ENCODE measurements around the gene UBD. TPM values are rescaled to one million over a fixed set of nuclear protein-coding genes. Genes with fewer than 3 reads are reported as not detected.

Gene UBD
- total RNA-seq, 1 donor from 2014 or later = 1.9 TPM

DNA sequence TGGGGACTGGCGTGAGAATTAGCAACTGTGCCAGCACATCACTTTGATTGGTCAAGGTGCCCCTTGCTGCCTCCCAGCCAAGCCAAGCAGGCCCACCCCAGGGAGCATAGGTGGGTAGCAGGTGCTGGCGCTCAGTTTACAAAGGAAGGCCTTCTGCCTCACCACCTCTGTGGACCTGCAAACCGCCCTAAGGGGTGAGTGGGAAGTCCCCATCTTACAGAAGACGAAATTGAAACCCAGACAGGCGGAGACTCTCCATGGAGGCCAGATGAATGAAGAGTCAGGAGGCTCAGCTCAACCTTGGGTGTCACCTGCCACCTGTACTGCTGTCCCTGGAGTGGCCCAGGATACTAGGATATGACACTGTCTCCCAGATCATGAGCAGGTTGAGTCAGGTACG is 50.3 kb downstream of the UBD start:
- Mint-ChIP-seq H3K36me3 (ENCODE audit: insufficient read depth) (no peaks in the 10 kb centered on the region), H3K27me3 (peaks cover 19% of the 10 kb centered on the region)

DNA sequence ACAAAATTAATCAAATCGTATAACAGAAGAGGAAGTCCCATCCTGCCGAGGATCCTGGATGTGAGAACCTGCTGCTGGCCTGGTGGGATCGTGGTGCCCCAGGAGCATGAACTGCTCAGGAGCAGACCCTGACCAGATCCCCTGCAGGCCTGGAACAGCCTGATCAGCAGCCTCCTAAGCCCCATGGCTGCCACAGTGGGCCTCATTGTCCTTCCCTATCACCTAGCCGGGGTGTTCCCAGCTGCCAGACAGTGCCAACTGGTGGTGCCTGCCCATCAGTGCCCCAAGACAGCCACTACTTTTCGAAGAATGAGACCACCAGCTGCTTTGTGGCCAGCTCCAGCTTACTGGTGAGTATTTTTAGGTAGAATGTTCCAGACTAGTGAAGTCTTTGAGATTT is 52.2 kb downstream of the UBD start:
- TF ChIP-seq, protein P1, sequence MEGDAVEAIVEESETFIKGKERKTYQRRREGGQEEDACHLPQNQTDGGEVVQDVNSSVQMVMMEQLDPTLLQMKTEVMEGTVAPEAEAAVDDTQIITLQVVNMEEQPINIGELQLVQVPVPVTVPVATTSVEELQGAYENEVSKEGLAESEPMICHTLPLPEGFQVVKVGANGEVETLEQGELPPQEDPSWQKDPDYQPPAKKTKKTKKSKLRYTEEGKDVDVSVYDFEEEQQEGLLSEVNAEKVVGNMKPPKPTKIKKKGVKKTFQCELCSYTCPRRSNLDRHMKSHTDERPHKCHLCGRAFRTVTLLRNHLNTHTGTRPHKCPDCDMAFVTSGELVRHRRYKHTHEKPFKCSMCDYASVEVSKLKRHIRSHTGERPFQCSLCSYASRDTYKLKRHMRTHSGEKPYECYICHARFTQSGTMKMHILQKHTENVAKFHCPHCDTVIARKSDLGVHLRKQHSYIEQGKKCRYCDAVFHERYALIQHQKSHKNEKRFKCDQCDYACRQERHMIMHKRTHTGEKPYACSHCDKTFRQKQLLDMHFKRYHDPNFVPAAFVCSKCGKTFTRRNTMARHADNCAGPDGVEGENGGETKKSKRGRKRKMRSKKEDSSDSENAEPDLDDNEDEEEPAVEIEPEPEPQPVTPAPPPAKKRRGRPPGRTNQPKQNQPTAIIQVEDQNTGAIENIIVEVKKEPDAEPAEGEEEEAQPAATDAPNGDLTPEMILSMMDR (IDR thresholded peaks at IDR 0.05; ENCODE audit: unreplicated experiment) = no peak
- Mint-ChIP-seq H3K27ac (no peak overlapping the region), H3K27me3 (peaks cover 22% of the 10 kb centered on the region), H3K4me3 (ENCODE audit: low read depth) (no peak overlapping the region), H3K9me3 (ENCODE audit: low read depth) (no peaks in the 10 kb centered on the region), H3K36me3 (ENCODE audit: insufficient read depth) (no peaks in the 10 kb centered on the region), H3K4me1 (ENCODE audit: low read depth) (no peaks in the 10 kb centered on the region)
- no peak for DNase-seq (ENCODE audit: low spot score, unreplicated experiment)

More for the DNA sequence above, 50.3 kb downstream of the UBD start:
- TF ChIP-seq, protein P1 (IDR thresholded peaks at IDR 0.05; ENCODE audit: unreplicated experiment) = no peak
- Mint-ChIP-seq H3K4me1 (ENCODE audit: low read depth) (no peaks in the 10 kb centered on the region), H3K9me3 (ENCODE audit: low read depth) (no peaks in the 10 kb centered on the region), H3K4me3 (ENCODE audit: low read depth) (no peak overlapping the region), H3K27ac (no peak overlapping the region)
- no peak for DNase-seq (ENCODE audit: low spot score, unreplicated experiment)

GRCh38 chr6:29506446-29507067 is 53.0 kb downstream of the UBD start:
- no peaks in the 10 kb centered on the region for H3K4me1 Mint-ChIP-seq (ENCODE audit: low read depth)
- no peak for DNase-seq (ENCODE audit: low spot score, unreplicated experiment)
- H3K36me3 Mint-ChIP-seq (ENCODE audit: insufficient read depth) = no peaks in the 10 kb centered on the region
- TF ChIP-seq, protein P1 (IDR thresholded peaks at IDR 0.05; ENCODE audit: unreplicated experiment) = no peak
- H3K27me3 Mint-ChIP-seq = peaks cover 21% of the 10 kb centered on the region
- H3K4me3 Mint-ChIP-seq (ENCODE audit: low read depth) = no peak overlapping the region
- H3K9me3 Mint-ChIP-seq (ENCODE audit: low read depth) = no peaks in the 10 kb centered on the region
- H3K27ac Mint-ChIP-seq = no peak overlapping the region

DNA sequence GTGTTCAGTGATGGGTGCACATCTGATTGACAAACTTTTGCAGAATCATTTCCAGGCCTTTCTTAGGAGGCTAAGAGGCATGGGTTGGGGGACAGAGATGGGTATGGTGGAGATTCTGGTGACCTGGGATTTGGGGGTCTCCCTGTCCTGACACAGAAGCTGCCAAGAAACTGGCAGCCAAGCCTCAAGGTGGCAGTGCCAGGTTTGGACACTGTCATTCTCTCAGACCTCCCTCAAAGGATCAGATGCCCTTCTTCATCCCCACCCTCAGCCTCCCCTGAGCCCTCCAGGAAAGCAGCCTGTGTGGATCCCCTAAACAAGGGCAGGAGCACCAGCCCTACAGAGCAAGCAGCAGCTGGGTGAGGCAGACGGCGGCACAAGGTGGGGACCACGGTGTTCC is 53.7 kb downstream of the UBD start:
- Mint-ChIP-seq H3K27me3 (peaks cover 14% of the 10 kb centered on the region), H3K9me3 (ENCODE audit: low read depth) (no peaks in the 10 kb centered on the region), H3K4me3 (ENCODE audit: low read depth) (no peak overlapping the region), H3K36me3 (ENCODE audit: insufficient read depth) (no peaks in the 10 kb centered on the region), H3K4me1 (ENCODE audit: low read depth) (no peaks in the 10 kb centered on the region), H3K27ac (no peak overlapping the region)
- no peak for DNase-seq (ENCODE audit: low spot score, unreplicated experiment)
- TF ChIP-seq, protein P1 (IDR thresholded peaks at IDR 0.05; ENCODE audit: unreplicated experiment) = no peak

Other genes starting within 250 kb of the UBD start
- not detected in 2 replicates for gene OR5V1, start 190.9 kb downstream of the UBD start, total RNA-seq
- not detected in 2 replicates for gene OR12D3, start 184.4 kb downstream of the UBD start, total RNA-seq
- gene OR12D2, start 164.1 kb downstream of the UBD start, total RNA-seq = not detected in 2 replicates
- not detected in 2 replicates for gene OR12D1, start 144.8 kb downstream of the UBD start, total RNA-seq
- gene OR10C1, start 120.4 kb downstream of the UBD start, total RNA-seq = not detected in 2 replicates
- not detected in 2 replicates for gene OR11A1, start 102.7 kb downstream of the UBD start, total RNA-seq
- not detected in 2 replicates for gene OR2H1, start 102.6 kb downstream of the UBD start, total RNA-seq
- not detected in 2 replicates for gene MAS1L, start 71.8 kb downstream of the UBD start, total RNA-seq
- not detected in 2 replicates for gene OR2H2, start 25.4 kb upstream of the UBD start, total RNA-seq
- gene GABBR1, start 73.5 kb upstream of the UBD start, total RNA-seq = 120 and 127 TPM in 2 replicates
- gene MOG, start 97.4 kb upstream of the UBD start, total RNA-seq = not detected in 2 replicates
- 0.14 TPM in 1 of 2 replicates, not detected in the other for gene ZFP57, start 121.4 kb upstream of the UBD start, total RNA-seq
- gene HLA-F, start 163.7 kb upstream of the UBD start, total RNA-seq = 1.1 TPM in 1 of 2 replicates, not detected in the other

All from progenitor cell of endocrine pancreas (in vitro differentiated cells).